NCI-H1694 (cell line): Measurements from ENCODE around the gene USP34.

ENCODE experiments used
- DNase-seq: peaks from one replicate; lab custom pipeline; 2025; lab: John Stamatoyannopoulos, UW

The USP34 gene

DNA sequence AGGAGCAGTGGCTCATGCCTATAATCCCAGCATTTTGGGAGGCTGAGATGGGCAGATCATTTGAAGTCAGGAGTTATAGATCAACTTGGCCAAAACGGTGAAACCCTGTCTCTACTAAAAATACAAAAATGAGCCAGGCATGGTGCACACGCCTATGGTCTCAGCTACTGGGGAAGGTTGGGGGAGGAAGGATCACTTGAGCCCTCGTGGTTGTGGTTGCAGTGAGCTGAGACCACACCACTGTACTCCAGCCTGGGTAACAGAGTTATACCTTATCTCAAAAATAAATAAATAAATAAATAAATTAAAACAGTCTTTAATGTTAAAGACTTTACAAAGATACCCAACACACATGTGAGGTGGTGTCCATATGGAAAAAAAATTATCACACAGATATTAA, 174.9 kb downstream of the USP34 start:
- no peak for DNase-seq

DNA sequence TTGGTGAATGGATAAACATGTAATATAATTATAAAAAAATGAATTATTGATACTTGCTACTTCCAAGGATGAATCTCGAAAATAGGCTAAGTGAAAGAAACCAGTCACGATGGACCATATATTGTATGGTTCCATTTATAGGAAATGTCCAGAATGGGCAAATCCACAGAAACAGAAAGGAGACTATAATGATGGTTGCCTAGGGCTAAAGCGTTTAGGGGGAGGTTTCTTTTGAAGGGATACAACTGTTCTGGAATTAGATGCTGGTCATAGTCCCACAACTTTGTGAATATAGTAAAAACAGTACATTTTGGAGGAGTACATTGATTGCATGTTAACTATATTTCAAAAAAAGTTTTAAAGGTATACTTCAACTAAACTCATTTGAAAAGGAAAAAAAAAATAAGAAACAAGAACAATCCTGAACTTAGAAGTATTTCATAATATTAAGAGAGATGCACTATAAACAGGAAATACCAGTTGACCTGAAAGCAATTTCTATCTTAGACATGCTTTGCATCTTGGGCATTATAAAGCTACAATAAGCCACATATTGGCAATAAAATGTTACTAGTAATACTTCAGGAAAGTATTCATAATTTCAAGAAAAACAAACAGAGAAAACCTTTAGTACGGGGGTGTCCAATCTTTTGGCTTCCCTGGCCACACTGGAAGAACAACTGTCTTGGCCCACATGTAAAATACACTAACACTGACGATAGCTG, 178.9 kb downstream of the USP34 start:
- no peak for DNase-seq

DNA sequence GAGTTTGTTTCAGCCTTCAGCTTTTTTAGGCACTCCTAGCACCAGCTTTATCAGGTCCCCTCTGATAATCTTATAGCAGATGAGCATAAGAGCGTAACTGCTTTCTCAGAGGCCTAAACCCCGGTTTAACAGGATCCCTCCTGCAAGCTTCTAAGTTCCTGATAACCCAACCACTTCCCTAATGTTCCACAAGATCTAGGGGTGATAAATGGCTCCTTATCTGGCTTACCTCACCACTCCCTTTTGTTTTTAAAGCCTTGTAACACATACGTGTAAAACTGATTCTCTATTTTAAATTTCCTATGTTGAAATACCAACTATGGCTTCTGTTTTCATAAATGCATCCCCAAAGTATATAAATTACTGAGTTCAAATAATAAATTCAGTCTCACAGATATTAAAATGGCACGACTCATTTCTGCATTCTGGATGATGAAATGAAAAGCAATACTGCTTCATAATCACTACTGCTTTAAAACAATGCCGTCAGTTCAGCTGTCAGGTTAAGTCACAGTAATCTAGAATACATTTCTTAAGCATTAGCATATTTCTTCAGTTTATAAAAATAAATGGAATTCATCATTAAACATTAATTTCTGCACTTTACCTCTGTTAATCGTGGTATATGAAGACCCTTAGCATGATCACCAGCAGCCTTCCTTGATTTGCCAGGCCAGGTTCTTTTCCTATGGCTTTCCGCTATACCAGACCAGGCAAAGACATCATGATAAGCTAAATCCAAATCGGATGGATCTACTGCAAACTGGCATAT, 182.6 kb downstream of the USP34 start:
- no peak for DNase-seq

DNA sequence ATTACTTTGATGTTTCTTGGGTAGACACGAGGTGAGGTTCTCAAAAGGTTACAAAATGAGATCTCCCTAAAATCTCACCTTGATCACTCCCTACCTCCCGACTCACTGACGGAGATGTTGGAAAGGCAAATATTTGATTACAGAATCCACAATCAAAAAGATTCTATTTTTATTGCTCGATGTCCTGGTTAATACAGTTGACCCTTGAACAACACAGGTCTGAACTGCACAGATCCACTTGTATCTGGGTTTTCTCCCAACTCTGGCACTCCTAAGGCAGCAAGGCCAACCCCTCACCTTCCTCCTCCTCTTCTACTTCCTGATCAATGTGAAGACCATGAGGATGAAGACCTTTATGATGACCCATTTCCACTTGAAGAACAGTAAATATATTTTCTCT, 183.6 kb downstream of the USP34 start:
- no peak for DNase-seq

- DNase-seq = no peak
Observed at GRCh38 chr2:61283443-61284160, 187.3 kb downstream of the USP34 start.

GRCh38 chr2:61282104-61282590, 188.7 kb downstream of the USP34 start:
- no peak for DNase-seq

DNA sequence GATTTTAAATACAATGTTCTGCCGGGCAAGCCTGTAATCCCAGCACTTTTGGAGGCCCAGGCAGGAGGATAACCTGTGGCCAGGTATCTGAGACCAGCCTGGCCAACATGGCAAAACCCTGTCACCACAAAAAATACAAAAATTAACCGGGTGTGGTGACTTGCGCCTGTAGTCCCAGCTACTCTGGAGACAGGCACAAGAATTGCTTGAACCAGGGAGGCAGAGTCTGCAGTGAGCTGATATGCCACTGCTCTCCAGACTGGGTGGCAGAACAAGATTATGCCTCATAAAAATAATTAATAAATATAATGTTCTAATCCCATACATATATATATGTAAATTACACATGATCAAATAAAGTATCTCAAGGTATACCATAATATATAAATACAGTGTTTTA, 189.6 kb downstream of the USP34 start:
- no peak for DNase-seq

GRCh38 chr2:61277756-61278155, 193.1 kb downstream of the USP34 start:
- no peak for DNase-seq

DNA sequence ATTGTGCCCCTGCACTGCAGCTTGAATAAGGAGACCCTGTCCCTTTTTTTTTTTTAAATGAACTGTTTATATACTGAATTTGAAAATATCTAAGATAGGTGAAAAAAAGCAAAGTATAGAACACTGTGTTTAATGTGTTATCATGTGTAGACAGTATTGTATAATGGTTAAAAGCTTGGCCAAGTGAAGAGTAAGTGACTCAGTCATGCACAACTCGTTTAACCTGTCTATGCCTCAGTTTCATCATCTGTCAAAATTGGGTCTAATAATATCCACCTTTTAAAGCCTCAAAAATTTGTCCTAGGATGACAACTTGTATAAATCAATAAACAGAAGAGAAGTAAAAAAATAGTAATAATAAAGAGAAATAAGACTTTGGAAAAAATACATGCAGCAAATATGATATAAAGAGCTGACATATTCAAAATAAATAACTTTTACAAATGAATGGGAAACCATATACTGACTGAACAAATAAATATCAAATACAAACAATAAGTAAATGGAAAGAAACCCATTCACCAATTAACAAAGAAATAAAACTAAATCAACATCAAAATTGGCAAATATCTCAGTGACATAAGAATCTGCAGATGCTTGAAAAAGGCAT, 195.2 kb downstream of the USP34 start:
- DNase-seq = no peak

DNA sequence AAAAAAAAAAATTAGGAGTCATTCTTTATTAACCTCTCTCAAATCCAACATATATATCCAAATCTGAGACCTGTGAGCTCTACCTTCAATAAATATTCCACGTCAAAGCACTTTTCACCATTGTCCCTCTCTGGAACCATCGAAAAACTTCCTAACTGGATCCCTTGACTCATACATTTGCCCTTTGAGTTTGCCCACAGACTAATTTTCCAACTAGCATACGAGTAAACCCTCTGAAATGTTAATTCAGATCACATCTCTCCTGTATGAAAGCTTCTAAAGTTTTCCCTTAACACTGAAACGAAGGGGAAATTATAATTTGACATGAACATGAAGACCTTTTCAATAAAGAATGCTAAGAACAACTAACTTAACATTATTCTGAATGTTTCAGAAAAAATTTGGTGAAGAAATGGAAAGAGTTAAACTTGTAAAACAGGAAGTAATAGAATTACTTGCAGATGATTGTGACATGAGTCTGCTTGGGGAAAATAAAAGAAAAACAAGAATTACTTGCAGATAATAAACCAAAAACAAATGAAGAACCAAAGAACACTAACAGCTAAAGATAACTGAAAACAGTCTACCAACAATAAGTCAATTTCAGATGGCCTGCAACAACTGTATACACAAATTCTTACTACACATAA, 198.3 kb downstream of the USP34 start:
- DNase-seq = no peak

- no peak for DNase-seq
Observed at GRCh38 chr2:61268249-61268648, 202.6 kb downstream of the USP34 start.

- no peak for DNase-seq
Observed at GRCh38 chr2:61266632-61267505, 204.0 kb downstream of the USP34 start.

DNA sequence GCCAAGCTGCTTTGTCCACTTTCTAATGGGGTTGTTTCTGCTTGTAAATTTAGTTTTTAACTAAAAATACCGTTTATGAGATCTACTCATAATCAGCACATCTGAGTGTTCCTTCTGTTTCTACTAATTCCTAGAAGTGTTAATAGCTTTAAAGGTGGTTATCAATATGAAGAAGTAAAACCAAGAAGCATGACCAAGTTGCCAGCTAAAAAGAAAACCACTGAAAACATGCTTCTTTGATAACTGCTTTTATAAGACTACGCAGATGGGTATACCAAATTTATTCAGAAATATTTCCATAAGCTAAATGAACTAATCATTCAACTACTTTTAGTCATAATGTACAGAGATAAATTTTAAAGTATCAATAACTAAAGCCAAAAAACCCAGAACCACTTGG, 207.1 kb downstream of the USP34 start:
- no peak for DNase-seq

GRCh38 chr2:61262699-61263098, 208.2 kb downstream of the USP34 start:
- DNase-seq = no peak

DNA sequence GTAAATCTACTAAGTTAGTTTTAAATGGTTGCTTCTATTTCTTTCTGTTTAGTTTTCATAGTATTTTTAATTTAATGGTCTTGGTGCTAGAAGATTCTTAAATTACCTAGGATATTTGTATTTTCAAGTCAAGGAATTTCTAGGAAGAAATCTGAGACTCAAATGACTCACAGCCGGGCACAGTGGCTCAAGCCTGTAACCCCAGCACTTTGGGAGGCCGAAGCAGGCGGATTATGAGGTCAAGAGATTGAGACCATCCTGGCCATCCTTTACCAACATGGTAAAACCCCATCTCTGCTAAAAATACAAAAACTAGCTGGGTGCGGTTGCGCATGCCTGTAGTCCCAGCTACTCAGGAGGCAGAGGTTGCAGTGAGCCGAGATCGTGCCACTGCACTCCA, 213.4 kb downstream of the USP34 start:
- DNase-seq = no peak

GRCh38 chr2:61255580-61256437, 215.1 kb downstream of the USP34 start:
- no peak for DNase-seq

GRCh38 chr2:61254536-61254935, 216.4 kb downstream of the USP34 start:
- no peak for DNase-seq

DNA sequence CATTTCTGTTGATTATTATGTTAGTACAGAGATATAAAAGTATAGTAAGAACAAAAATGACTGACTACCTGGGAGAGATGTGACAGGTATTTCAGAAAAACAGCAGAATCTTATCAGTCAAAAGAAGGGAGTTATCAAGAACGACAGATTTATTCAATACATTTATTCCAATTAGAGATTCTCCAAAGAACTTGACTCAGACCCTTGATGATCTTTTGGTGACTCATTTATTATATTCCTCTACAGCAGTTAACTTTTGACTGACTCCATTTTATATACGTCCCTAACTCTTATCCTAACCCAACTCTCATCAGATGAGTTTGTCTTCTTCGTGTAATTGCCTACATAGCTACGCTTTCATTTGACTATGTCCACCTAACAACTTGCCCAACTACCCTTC, 217.8 kb downstream of the USP34 start:
- no peak for DNase-seq

GRCh38 chr2:61252031-61252430, 218.9 kb downstream of the USP34 start:
- DNase-seq = no peak

GRCh38 chr2:61249521-61250071, 221.3 kb downstream of the USP34 start:
- no peak for DNase-seq
